A549 (cell line): ENCODE measurements around the gene LTBP4. TPM values are rescaled to one million over a fixed set of nuclear protein-coding genes. Genes with fewer than 3 reads are reported as not detected.

Experiments
- ATAC-seq, 2 experiments: fragments of 200-7000 bp in 1 of 2; fragments of >200 bp in 1 of 2; cut with Nextera tagmentation in 1 of 2; cut with Tn5 transposase in 1 of 2; 3 replicates each; pipeline versions ENCODE4 v1.8.0 to v1.9.1; 2018 to 2020; ENCODE audit warnings: mild to moderate bottlenecking in 1 of 2, moderate library complexity in 1 of 2
- CTCF ChIA-PET: fragments of 300-600 bp; sonication (Branson Sonifier 250); formaldehyde crosslinking; extraction: SDS; loops from one replicate; lab custom pipeline; 2021; ENCODE audit warnings: antibody characterized with exemption, inconsistent platforms; lab: Yijun Ruan, JAX
- POLR2A ChIA-PET: fragments of 350-600 bp; formaldehyde crosslinking; extraction: SDS; loops from one replicate; lab custom pipeline; 2021; ENCODE audit warnings: antibody characterized with exemption, inconsistent platforms; lab: Yijun Ruan, JAX
- DNase-seq, 2 experiments: peaks; one replicate each; pipeline versions ENCODE4 v3.0.0 to v3.0.0-alpha.2; 2011 to 2016; ENCODE audit warnings: low read depth in 1 of 2, low spot score in 1 of 2
- FAIRE-seq: peaks from 2 replicates; lab custom pipeline; 2011; peaks lifted over from hg19 to GRCh38; lab: Jason Lieb, UNC
- H3K27ac ChIP-seq, 2 experiments: fragments of >200 bp; sonication (Bioruptor Twin); formaldehyde crosslinking; 3 replicates each; pipeline ENCODE4 v1.5.1; 2016 to 2017
- H3K4me1 ChIP-seq: fragments of >200 bp; sonication (Bioruptor Twin); formaldehyde crosslinking; 3 replicates; pipeline ENCODE4 v1.6.1; 2016
- H3K4me2 ChIP-seq: fragments of >200 bp; sonication (Bioruptor Twin); formaldehyde crosslinking; 3 replicates; pipeline ENCODE4 v1.6.1; 2016
- H3K4me3 ChIP-seq: fragments of >200 bp; sonication (Bioruptor Twin); formaldehyde crosslinking; 3 replicates; pipeline ENCODE4 v1.5.1; 2016
- H3K9me3 ChIP-seq: fragments of >200 bp; sonication (Bioruptor Twin); formaldehyde crosslinking; 3 replicates; pipeline ENCODE4 v1.6.1; 2016
- CEBPB ChIP-seq, 2 experiments: fragments of >200 bp in 1 of 2; sonication (Bioruptor Twin) in 1 of 2; formaldehyde crosslinking in 1 of 2; IDR thresholded peaks; 2 replicates each; pipeline ENCODE4 v1.6.1; 2012 to 2016
- CHD2 ChIP-seq: fragments of 150-350 bp; IDR thresholded peaks from 2 replicates; pipeline ENCODE4 v1.6.1; 2014; ENCODE audit warnings: low read length; ENCODE audit not compliant: partially characterized antibody
- E2F6 ChIP-seq: IDR thresholded peaks from 2 replicates; pipeline ENCODE4 v1.6.1; 2012; ENCODE audit warnings: low read depth, borderline replicate concordance
- EHF ChIP-seq: fragments of 250-450 bp; sonication (Bioruptor Pico); IDR thresholded peaks from 2 replicates; pipeline ENCODE4 v1.5.0; 2020; ENCODE audit warnings: mild to moderate bottlenecking
- EHMT2 ChIP-seq: fragments of 200-600 bp; sonication (generic); IDR thresholded peaks from 2 replicates; pipeline ENCODE4 v1.6.1; 2016; ENCODE audit warnings: antibody characterized with exemption, low read depth, mild to moderate bottlenecking, moderate library complexity
- EP300 ChIP-seq, 2 experiments: fragments of >200 bp; sonication (Bioruptor Twin); formaldehyde crosslinking; IDR thresholded peaks; 2 replicates in 1 of 2; 3 replicates in 1 of 2; pipeline ENCODE4 v1.6.1; 2016 to 2017
- ESRRA ChIP-seq: fragments of 150-350 bp; IDR thresholded peaks from 2 replicates; pipeline ENCODE4 v1.6.1; 2014; ENCODE audit warnings: mild to moderate bottlenecking, low read length, borderline replicate concordance
- FOSB ChIP-seq: fragments of 250-450 bp; sonication (Bioruptor Pico); IDR thresholded peaks from 2 replicates; pipeline ENCODE4 v1.5.0; 2020; ENCODE audit warnings: mild to moderate bottlenecking, moderate library complexity
- FOSL2 ChIP-seq, 2 experiments: fragments of 450-650 bp in 1 of 2; fragments of >200 bp in 1 of 2; sonication (Bioruptor Twin) in 1 of 2; formaldehyde crosslinking; IDR thresholded peaks; 2 replicates each; pipeline versions ENCODE4 v1.5.0 to v1.6.1; 2016 to 2020; ENCODE audit warnings: mild to moderate bottlenecking in 1 of 2, moderate library complexity in 1 of 2
- FOXS1 ChIP-seq: fragments of 250-450 bp; sonication (Bioruptor Pico); IDR thresholded peaks from 2 replicates; pipeline ENCODE4 v1.5.0; 2020; ENCODE audit warnings: mild to moderate bottlenecking, moderate library complexity
- HMGXB4 ChIP-seq: fragments of 250-450 bp; sonication (Bioruptor Pico); IDR thresholded peaks from 2 replicates; pipeline ENCODE4 v1.5.0; 2021; ENCODE audit warnings: mild to moderate bottlenecking, moderate library complexity, borderline replicate concordance
- HOXB5 ChIP-seq: fragments of 250-450 bp; sonication (Bioruptor Pico); IDR thresholded peaks from 2 replicates; pipeline ENCODE4 v1.5.0; 2020; ENCODE audit warnings: mild to moderate bottlenecking, moderate library complexity
- JUN ChIP-seq, 2 experiments: fragments of >200 bp; sonication (Bioruptor Twin); formaldehyde crosslinking; IDR thresholded peaks; 2 replicates in 1 of 2; 3 replicates in 1 of 2; pipeline ENCODE4 v1.6.1; 2016 to 2017
- KDM1A ChIP-seq: fragments of 200-600 bp; sonication (generic); IDR thresholded peaks from 2 replicates; pipeline ENCODE4 v1.6.1; 2016; ENCODE audit warnings: low read depth, mild to moderate bottlenecking
- RARB ChIP-seq: fragments of 250-450 bp; sonication (Bioruptor Pico); IDR thresholded peaks from 2 replicates; pipeline ENCODE4 v1.8.0; 2021; ENCODE audit warnings: mild to moderate bottlenecking, moderate library complexity
- RCOR1 ChIP-seq: fragments of 150-350 bp; IDR thresholded peaks from 2 replicates; pipeline ENCODE4 v1.6.1; 2014; ENCODE audit warnings: antibody characterized with exemption, low read length, low read depth
- SREBF2 ChIP-seq: fragments of 450-650 bp; IDR thresholded peaks from 2 replicates; pipeline ENCODE4 v1.6.1; 2014; ENCODE audit warnings: mild to moderate bottlenecking, moderate library complexity
- TFCP2L1 ChIP-seq: fragments of 250-450 bp; sonication (Bioruptor Pico); IDR thresholded peaks from 2 replicates; pipeline ENCODE4 v1.5.0; 2021; ENCODE audit warnings: mild to moderate bottlenecking
- TP53 ChIP-seq: fragments of 250-450 bp; sonication (Bioruptor Pico); IDR thresholded peaks from 2 replicates; pipeline ENCODE4 v1.5.0; 2021; ENCODE audit warnings: mild to moderate bottlenecking, moderate library complexity
- ZC3H11A ChIP-seq: fragments of 450-650 bp; IDR thresholded peaks from 2 replicates; pipeline ENCODE4 v1.6.1; 2014; ENCODE audit warnings: antibody characterized with exemption, mild to moderate bottlenecking
- ZNF302 ChIP-seq: fragments of 250-450 bp; sonication (Bioruptor Pico); IDR thresholded peaks from 2 replicates; pipeline ENCODE4 v1.9.0; 2021; ENCODE audit warnings: inconsistent platforms, mild to moderate bottlenecking, moderate library complexity
- WGBS: methylation state at CpG from one replicate; pipeline ENCODE4 v1.1.6; 2017; ENCODE audit errors: missing lambda C conversion rate; 5-methylcytosine and 5-hydroxymethylcytosine counted together
- polyA plus RNA-seq, 4 experiments: library from polyadenylated mRNA; depleted of rRNA in 3 of 4; stranded (reverse); fragments of >200 nt; fragmentation: RNase III in 1 of 4; extraction: RNeasy Plus Mini Kit Qiagen cat#74134 plus additional on column Dnase treatment in 1 of 4; gene quantifications; 2 replicates in 3 of 4; 3 replicates in 1 of 4; pipeline ENCODE4 v1.2.3, GENCODE V29; 2011 to 2017
- TF ChIP-seq, protein P1 (sequence below): fragments of 450-650 bp; IDR thresholded peaks from 2 replicates; pipeline ENCODE4 v1.6.1; 2014; ENCODE audit warnings: antibody characterized with exemption
- TF ChIP-seq, protein P2 (sequence below): IDR thresholded peaks from 2 replicates; pipeline ENCODE4 v1.6.1; 2012
- TF ChIP-seq, protein P3 (sequence below): fragments of >200 bp; sonication (Bioruptor Twin); formaldehyde crosslinking; IDR thresholded peaks from 3 replicates; pipeline ENCODE4 v1.5.1; 2016

LTBP4 gene
- polyA plus RNA-seq, 2 of the 4 experiments (the other 2 are of a cell fraction): 23.1 to 43.2 TPM

DNA sequence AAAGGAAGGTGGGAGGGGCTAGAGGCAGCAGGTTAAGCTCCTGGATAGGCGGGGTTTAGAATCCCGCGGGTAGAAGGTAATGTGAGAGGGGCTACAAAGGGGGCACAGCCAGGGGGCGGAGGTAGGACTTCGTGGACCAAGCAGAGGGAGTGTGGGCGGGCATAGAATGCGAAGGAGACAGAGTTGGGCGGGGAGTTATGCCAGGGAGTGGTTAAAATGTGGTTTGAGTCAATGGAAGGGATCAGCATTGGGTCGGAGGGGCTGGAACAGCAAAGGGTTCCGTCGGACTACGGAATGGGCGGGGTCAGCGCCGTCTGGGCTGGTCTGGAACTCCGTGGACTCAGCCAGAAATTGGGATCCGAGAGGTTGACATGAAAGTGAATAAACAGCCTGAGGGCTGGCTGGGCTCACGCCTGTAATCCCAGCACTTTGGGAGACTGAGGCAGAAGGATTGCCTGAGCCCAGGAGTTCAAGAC is 3.0 kb downstream of the LTBP4 start:
- H3K4me2 ChIP-seq: peak overlapping the region; percentile 92
- DNase-seq: no peak
- no peaks in the 10 kb centered on the region for H3K9me3 ChIP-seq
- FAIRE-seq: no peak
- POLR2A ChIA-PET: interaction anchor here (0.5 to 2.8 kb wide), 19 partner anchors 9 to 195 kb away, joined by 3 to 35 read pairs (median 5); partner anchors contain the start of genes ACTMAP, BLVRB, EGLN2 and RAB4B
- CTCF ChIA-PET: interaction anchor here (0.5 to 35.2 kb wide), 24 partner anchors 9 to 845 kb away, joined by 3 to 2247 read pairs (median 8); partner anchors contain the start of genes BLVRB, SERTAD1 and SPTBN4
- TF ChIP-seq ESRRA (no peak), TP53 (CRISPR knock-in tag) (no peak), CEBPB (IDR thresholded peaks at IDR 0.05) (no peak), FOSL2 (IDR thresholded peaks at IDR 0.05) (no peak), FOSL2 (CRISPR knock-in tag; IDR thresholded peaks at IDR 0.05) (peak; percentile 32; the same call in 1 of the 2 replicates), RARB (no peak), JUN (IDR thresholded peaks at IDR 0.05) (peak in 1 of 2 experiments; percentile 17; a peak in 2 of 5 replicates), TFCP2L1 (CRISPR knock-in tag) (0 out of 2 replicates have a peak, but pooled peaks have one; percentile 38), CHD2 (no peak), FOSB (CRISPR knock-in tag) (no peak), KDM1A (0 out of 2 replicates have a peak, but pooled peaks have one; percentile 14), RCOR1 (0 out of 2 replicates have a peak, but pooled peaks have one; percentile 50), EHMT2 (no peak), EHF (CRISPR knock-in tag) (peak; percentile 43; the same call in 1 of the 2 replicates), HMGXB4 (CRISPR knock-in tag) (no peak), FOXS1 (CRISPR knock-in tag) (no peak)
- TF ChIP-seq, protein P1, sequence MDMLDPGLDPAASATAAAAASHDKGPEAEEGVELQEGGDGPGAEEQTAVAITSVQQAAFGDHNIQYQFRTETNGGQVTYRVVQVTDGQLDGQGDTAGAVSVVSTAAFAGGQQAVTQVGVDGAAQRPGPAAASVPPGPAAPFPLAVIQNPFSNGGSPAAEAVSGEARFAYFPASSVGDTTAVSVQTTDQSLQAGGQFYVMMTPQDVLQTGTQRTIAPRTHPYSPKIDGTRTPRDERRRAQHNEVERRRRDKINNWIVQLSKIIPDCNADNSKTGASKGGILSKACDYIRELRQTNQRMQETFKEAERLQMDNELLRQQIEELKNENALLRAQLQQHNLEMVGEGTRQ: no peak
- TF ChIP-seq, protein P2, sequence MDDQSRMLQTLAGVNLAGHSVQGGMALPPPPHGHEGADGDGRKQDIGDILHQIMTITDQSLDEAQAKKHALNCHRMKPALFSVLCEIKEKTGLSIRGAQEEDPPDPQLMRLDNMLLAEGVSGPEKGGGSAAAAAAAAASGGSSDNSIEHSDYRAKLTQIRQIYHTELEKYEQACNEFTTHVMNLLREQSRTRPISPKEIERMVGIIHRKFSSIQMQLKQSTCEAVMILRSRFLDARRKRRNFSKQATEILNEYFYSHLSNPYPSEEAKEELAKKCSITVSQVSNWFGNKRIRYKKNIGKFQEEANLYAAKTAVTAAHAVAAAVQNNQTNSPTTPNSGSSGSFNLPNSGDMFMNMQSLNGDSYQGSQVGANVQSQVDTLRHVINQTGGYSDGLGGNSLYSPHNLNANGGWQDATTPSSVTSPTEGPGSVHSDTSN: 0 out of 2 replicates have a peak, but pooled peaks have one; percentile 3
- peaks cover 55% of the 10 kb centered on the region for H3K4me1 ChIP-seq
- peak in 1 of 2 experiments; percentile 3; a peak in 3 of 6 replicates for ATAC-seq
- H3K27ac ChIP-seq: peak overlapping the region in 1 of 2 experiments; percentile 85; a peak in 3 of 6 replicates
- peak overlapping the region; percentile 36 for H3K4me3 ChIP-seq
- WGBS: 9% methylated on average over 18 of the region's 18 CpGs

DNA sequence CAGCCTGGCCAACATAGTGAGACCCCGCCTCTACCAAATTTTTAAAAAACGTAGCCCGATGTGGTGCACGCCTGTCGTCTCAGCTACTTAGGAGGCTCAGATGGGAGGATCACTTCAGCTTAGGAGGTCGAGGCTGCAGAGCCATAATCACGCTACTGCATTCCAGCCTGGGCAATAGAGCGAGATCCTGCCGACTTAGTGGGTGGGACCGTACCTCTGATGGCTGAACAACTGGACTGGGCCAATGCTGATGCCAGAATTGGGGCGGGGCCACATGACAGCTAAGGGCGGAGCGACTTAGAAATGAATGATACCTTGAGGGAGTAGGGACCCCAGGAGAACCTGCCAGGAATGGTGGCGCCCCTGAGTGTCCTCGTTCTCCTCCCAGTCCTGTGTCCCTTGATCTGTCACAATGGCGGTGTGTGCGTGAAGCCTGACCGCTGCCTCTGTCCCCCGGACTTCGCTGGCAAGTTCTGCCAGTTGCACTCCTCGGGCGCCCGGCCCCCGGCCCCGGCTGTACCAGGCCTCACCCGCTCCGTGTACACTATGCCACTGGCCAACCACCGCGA is 3.6 kb downstream of the LTBP4 start:
- Histone ChIP-seq H3K4me3 (peak overlapping the region; percentile 46), H3K9me3 (no peaks in the 10 kb centered on the region), H3K27ac (peak overlapping the region; percentile 71 to 85), H3K4me1 (peaks cover 55% of the 10 kb centered on the region)
- 65% methylated on average over 29 of the region's 29 CpGs for WGBS
- DNase-seq: peak in 1 of 2 experiments; percentile 66
- CTCF ChIA-PET: interaction anchor here (0.5 to 35.2 kb wide), 23 partner anchors 8 to 845 kb away, joined by 3 to 2247 read pairs (median 7); partner anchors contain the start of genes BLVRB and SPTBN4
- TF ChIP-seq HOXB5 (CRISPR knock-in tag) (peak; percentile 23; the same call in 1 of the 2 replicates), ZC3H11A (peak; percentile 1; the same call in 1 of the 2 replicates), KDM1A (no peak), ZNF302 (no peak), E2F6 (no peak), SREBF2 (no peak), EP300 (IDR thresholded peaks at IDR 0.05) (no peak), FOXS1 (CRISPR knock-in tag) (no peak)
- TF ChIP-seq, protein P1: no peak
- TF ChIP-seq, protein P3, sequence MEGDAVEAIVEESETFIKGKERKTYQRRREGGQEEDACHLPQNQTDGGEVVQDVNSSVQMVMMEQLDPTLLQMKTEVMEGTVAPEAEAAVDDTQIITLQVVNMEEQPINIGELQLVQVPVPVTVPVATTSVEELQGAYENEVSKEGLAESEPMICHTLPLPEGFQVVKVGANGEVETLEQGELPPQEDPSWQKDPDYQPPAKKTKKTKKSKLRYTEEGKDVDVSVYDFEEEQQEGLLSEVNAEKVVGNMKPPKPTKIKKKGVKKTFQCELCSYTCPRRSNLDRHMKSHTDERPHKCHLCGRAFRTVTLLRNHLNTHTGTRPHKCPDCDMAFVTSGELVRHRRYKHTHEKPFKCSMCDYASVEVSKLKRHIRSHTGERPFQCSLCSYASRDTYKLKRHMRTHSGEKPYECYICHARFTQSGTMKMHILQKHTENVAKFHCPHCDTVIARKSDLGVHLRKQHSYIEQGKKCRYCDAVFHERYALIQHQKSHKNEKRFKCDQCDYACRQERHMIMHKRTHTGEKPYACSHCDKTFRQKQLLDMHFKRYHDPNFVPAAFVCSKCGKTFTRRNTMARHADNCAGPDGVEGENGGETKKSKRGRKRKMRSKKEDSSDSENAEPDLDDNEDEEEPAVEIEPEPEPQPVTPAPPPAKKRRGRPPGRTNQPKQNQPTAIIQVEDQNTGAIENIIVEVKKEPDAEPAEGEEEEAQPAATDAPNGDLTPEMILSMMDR: no peak
- TF ChIP-seq, all 56 proteins: peak for 2
- POLR2A ChIA-PET: interaction anchor here (0.6 to 2.8 kb wide), 19 partner anchors 8 to 194 kb away, joined by 3 to 35 read pairs (median 7); partner anchors contain the start of genes ACTMAP, BLVRB, EGLN2 and RAB4B
- peak; percentile 0; a peak in 5 of 6 replicates for ATAC-seq
- H3K4me2 ChIP-seq: peak overlapping the region; percentile 92
- no peak for FAIRE-seq
